Activated T-helper 1 cell treated with anti-CD3 and anti-CD28 coated beads, Interleukin-2, amount 50 U/mL, for 16 hours (primary cell): Measurements from ENCODE around the gene POU6F1.

Experiments used
- DNase-seq, 2 donors: peaks; one replicate each; pipeline ENCODE4 v3.0.0-alpha.2; 2020; ENCODE audit warnings: low read depth in 1 of 2, low spot score in 1 of 2

POU6F1 gene

GRCh38 chr12:51198568-51199365, 19.1 kb downstream of the POU6F1 start:
- no peak for DNase-seq

DNA sequence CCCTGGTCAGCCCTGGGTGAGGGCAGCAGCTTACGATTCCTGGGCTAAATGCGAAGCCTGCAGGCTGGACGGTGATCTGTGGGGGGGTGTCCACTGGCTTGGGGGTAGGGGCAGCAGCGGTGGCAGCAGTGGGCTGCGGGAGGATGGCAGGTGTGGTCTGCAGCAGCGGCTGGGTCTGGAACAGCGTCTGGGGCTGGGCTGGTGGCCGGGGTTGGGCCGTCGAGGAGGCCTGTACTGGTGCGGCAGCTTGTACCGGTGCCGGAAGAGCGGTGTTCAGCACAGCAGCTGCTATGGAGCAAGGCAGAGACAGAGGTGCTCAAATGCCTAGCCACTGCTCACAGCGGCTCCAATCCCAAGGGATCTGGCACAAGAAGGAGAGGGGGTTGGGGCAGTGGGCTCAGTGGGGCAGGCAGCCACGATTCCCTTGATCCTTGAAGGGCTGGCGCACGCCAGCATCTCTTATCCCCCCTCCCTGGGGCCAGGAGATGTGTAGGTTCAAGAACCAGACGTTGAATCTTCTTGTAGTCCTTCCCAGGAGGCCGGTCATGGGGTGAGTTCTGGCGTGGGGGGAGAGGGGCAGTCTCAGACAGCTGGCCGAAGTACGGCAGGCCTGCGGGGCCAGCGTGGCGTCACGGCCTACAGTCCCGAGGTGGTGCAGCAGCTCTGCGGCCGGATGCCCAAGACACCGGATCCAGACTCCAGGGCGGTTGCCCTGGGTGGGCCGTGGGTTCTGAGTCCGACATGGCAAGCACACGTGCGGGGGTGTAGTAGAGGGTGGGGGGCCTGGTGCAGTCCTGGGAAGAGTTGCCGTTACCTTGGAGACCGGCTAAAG, 19.9 kb downstream of the POU6F1 start:
- DNase-seq, result no peak

DNA sequence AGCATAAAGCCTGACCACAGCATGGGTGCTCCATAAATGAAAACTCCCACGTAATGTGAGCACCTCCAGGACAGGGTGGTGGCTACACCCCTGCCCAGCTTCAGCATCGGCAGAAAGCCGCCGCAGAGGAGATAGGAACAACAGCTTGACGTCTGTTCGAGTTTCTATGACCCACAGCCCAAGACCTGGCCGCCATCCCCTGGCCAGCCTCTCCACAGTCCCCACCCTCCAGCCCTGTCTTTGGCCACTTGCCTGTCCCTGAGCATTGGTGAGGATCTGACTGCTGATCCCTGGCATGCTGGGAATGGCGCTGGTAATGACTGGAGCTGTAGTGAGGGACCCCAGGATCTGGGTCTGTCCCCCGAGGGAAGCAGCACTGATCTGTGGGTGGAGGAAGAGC, 21.3 kb downstream of the POU6F1 start:
- DNase-seq, result no peak

DNA sequence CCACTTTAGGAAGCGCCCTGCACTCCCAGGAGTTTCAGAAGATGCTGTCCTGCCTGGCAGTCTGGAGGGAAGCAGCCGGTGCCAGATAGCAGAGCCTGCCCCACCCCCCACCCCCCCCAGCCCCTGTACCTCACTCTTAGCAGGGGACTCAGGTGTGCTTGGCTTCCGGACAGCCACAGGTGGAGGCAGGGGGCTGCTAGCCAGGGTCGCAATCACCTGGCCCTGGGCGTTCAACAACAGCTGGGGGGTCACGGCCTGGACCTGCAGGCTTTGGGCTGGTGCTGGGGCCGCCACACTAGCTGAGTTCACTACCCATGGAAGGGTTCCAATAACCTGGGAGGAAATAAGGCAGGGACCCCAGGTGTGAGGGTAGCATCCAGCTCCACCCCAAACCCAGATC, 22.0 kb downstream of the POU6F1 start:
- DNase-seq, result no peak

DNA sequence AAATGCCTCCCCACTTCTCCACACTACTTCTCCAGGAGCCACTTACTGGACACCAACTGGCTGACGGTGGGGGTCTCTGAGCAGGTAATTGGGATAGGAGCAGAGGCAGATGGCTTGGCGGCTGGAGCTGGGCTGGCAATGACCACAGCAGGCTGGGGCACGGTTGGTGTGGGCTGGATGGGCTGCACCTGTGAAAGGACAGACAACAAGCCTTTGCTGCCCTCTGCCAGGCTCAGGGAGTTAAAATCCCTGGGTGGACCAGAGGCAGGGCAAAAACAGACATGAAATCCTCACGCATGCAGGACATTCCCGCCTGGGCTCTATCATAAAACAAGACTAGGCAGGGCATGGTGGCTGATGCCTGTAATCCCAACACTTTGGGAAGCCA, 25.6 kb downstream of the POU6F1 start:
- no peak for DNase-seq

DNA sequence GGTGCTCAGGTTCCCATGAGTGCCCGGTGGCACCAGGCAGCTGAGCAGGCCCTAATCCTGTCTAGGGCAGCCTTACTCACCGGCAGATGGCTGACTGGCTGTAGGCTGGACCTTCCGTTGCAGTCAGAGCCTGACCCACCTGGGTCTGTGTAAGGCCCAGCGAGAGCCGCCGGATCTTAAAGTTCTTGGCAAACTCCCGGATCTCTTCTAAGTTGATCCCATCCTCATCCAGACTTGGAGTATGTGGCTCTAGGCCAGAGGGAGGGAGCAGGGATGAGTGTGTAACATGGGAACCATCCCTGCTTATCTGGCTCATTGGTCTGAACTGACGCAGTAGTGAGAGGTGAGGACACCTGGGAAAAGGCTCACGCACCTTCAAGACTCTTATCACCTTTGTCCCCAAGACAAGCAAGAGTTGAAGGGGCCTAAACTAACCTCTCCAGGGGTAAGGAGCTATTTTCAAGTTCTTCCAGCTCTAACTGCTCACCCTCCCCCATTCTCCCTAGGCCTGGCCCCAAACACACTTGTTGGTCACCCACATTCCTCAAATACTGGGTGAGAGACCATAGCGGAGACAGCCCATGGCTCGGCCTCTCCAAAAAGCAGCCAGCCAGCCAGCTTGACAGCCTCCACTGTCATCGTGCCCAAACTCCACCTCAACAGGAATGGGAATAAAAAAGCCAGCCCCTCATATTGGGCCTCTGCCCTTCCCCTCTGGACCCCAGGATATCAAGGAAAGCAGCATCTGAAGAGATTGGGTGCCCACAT, 26.2 kb downstream of the POU6F1 start:
- no peak for DNase-seq

DNA sequence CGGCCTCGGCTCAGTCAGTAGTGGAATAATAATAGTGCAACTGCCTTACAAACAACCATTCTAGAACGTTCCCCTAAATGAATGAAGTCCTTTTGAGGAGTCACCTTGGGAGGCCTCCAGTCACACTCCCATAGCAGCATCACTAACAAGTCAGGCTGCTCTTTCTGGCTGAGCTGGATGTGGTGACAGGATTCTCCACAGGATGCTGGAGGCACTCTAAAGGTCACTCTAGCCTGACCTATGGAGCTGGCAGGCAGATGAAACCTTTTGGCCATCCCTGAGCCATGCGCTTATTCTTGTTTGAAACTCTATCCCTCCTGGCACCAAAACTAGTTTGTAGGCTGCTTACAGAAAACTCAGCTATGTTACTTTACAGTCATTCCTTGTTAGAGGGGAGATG, 27.0 kb downstream of the POU6F1 start:
- no peak for DNase-seq

DNA sequence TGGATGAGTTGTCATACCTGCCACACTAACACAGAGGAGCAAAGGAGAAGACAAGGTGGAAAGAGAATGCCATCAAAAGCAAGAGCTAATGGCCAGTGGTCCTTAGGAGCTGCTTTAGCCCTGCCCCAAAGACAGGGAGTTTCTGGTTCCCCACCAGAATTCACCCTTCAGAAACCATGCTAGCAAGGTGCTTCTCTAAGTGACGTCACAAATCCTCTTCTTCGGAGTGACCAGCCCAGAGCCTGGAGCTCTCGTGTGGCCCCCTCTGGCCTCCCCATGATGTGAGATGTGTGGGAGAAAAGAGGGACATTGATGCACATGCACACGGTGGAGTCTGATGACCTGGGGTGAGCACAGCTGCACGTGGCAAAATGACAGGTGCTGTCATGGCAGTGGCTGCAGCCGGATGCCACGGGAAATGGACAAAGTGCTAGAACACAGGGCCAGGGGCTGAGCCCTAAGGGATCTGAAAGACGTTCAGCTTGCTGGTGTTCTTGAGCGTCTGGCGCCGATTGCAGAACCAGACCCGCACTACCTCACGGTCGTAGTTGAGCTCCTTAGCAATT, 28.0 kb downstream of the POU6F1 start:
- no peak for DNase-seq

- DNase-seq, result no peak
Measured at GRCh38 chr12:51188359-51189051, 29.4 kb downstream of the POU6F1 start.

DNA sequence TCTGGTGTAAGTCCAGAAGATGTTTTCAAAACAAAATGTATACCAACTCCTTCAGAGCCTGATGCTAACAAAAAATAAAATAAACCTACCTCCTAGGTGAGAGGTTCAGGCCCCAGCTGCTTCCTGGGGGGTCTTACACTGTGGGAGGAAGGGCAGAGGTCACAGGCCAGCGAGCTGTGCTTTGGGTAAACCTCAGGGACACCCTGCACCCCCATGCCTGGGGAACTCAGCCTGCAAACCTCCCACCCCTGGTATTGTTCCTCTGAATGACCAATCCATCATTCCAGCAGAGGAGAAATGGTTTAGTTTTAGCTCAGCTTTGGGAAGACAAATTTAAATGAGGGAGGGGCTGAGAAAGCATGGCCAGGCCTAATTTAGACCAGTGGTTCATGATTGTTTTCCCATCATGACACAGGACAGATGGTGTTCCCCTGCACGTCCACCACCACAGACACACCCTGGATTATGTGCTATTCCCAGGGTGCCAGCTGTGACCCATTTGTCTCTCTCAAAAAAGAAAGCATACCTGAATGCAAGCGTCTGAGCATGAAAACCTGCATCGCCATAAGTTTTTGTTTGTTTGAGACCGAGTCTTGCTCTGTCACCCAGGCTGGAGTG, 30.4 kb downstream of the POU6F1 start:
- no peak for DNase-seq

DNA sequence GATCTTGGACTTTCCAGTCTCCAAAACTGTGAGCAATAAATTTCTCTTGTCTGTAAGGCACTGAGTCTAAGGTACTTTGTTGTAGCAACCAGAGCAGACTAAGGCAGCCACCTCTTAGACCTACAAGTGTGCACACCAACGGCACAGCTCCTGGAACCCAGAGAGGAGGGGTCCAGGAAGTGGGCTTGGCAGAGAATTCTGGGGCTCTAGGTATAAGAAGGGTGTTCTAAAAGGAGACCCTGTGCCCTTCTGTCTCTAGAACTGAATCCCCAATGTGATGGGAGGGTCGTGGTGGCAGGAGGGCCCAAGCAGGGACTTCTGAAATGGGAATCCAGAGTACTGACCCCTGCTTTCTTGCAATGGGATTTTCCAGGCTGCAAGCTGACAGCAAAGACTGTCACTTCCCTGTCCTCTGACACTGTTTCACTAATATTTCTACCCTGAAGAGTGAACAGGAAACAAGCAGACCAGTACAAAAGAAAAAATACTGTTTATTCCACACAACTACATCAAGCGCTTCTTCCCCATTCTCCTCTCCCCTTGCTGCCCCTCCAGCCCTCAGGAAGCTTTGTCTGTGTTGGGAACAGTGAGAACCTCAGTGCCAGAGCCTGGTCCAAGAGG, 31.3 kb downstream of the POU6F1 start:
- DNase-seq, result no peak

- DNase-seq, result no peak
Measured at GRCh38 chr12:51185171-51185717, 32.6 kb downstream of the POU6F1 start.

DNA sequence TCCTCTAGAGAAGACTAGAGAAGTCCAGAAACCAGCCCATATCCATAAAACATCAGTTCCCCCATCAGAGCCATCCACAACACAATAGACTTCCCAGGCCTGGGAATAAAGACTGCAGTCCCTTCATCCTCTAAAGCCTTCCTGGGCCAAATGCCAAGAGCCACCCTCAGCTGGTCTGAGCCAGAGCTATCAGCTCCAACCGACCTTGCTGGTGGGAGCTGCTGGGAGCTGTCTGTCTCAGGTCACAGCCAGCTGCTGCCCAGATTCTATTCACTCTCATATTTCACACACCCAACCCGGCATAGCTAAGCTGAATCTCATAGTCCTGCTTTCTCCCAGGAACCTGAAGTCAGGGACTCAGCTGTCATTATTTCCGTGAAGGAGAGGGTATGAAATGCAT, 34.0 kb downstream of the POU6F1 start:
- DNase-seq, result no peak

DNA sequence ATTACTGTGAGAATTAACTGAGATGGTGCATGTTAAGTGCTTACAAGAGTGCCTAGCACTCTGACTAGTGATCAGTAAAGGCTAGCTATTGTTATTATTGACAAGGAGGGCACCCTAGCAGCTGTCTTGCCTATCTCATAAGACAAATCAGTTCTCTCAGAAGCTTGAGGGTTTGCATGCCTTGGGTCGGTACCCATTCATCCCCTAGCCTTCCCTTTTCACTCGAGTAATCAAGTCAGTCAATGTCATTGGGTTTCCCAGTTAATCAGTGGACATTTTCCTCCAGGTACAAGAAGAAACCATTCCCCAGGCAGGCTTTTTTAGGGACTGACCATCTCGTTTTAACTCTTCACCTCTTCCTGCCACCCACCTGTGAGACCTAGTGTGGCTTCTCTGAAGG, 34.5 kb downstream of the POU6F1 start:
- DNase-seq, result no peak

DNA sequence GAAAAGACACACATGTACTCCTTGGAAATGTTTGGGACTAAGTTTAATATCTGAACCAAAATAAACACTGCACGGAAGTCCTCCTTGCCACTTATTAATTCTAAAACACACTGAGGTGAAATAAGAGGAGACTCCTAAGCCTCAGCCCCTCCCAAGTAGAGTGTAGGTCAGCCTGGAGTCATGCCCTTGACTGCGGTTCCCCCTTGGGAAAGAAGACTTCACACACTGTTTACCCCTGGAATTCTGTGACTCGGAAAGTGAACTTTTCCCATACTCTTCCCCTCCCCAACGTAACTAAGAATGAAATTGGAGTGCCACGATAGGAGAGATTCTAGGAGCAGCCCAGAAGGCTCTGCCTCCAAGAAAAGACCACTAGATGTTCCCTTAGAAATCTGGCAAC, 36.3 kb downstream of the POU6F1 start:
- DNase-seq, result no peak

- DNase-seq, result no peak
Measured at GRCh38 chr12:51177897-51178296, 40.0 kb downstream of the POU6F1 start.

- DNase-seq, result no peak
Measured at GRCh38 chr12:51174501-51174900, 43.4 kb downstream of the POU6F1 start.

GRCh38 chr12:51172515-51173431, 45.1 kb downstream of the POU6F1 start, which contains the start of gene TFCP2:
TFCP2 (minus strand) TSS chr12:51173135; CDS start chr12:51172422, 713 bp downstream.
- DNase-seq, result peak; percentile 85 to 88
